IMR-90 (cell line): ENCODE data around the gene FOXQ1. TPM values are rescaled to one million over a fixed set of nuclear protein-coding genes. Genes with fewer than 3 reads are reported as not detected.

Experiments used
- ATAC-seq: fragments of 200-7000 bp; cut with Tn5 transposase; 2 replicates; pipeline ENCODE4 v1.9.1; 2020; ENCODE audit warnings: low read depth, mild to moderate bottlenecking, moderate library complexity
- BruUV-seq: library from RNA; stranded (reverse); fragments of 400-500 nt; replicated peaks from 2 replicates; lab custom pipeline; 2021; lab: Mats Ljungman, UMichigan
- CTCF ChIA-PET: fragments of 300-600 bp; formaldehyde crosslinking; extraction: SDS; loops from one replicate; lab custom pipeline; 2021; ENCODE audit warnings: antibody characterized with exemption; lab: Yijun Ruan, JAX
- POLR2A ChIA-PET: fragments of 300-600 bp; sonication (Branson Sonifier 250); formaldehyde crosslinking; loops from one replicate; lab custom pipeline; 2022; ENCODE audit warnings: antibody characterized with exemption; ENCODE audit not compliant: unreplicated experiment; lab: Charles Lee
- DNase-seq: peaks from one replicate; pipeline ENCODE4 v3.0.0; 2013
- H2AFZ ChIP-seq: replicated peaks from 2 replicates; pipeline ENCODE3; 2013; ENCODE audit warnings: low read length, mild to moderate bottlenecking; ENCODE audit not compliant: poor library complexity
- H2AK5ac ChIP-seq: 2 replicates; pipeline ENCODE4 v1.6.1; 2013; ENCODE audit warnings: low read depth, low read length, inconsistent platforms
- H2AK9ac ChIP-seq: replicated peaks from 2 replicates; pipeline ENCODE3; 2013; ENCODE audit warnings: mild to moderate bottlenecking, low read depth, low read length, moderate library complexity; ENCODE audit not compliant: poor library complexity
- H2BK120ac ChIP-seq: 2 replicates; pipeline ENCODE4 v1.6.1; 2013; ENCODE audit warnings: low read depth, low read length, inconsistent platforms
- H2BK15ac ChIP-seq: 3 replicates; pipeline ENCODE4 v1.6.1; 2013; ENCODE audit warnings: low read depth, low read length, inconsistent platforms
- H2BK20ac ChIP-seq: 2 replicates; pipeline ENCODE4 v1.6.1; 2013; ENCODE audit warnings: low read depth, mild to moderate bottlenecking, inconsistent platforms, low read length, moderate library complexity
- H2BK5ac ChIP-seq: 2 replicates; pipeline ENCODE4 v1.6.1; 2013; ENCODE audit warnings: mild to moderate bottlenecking, low read depth, low read length, inconsistent platforms; ENCODE audit not compliant: poor library complexity, severe bottlenecking
- H3K14ac ChIP-seq: replicated peaks from 2 replicates; pipeline ENCODE4 v1.6.1; 2013; ENCODE audit warnings: low read depth, low read length, inconsistent platforms
- H3K18ac ChIP-seq: 2 replicates; pipeline ENCODE4 v1.6.1; 2013; ENCODE audit warnings: low read depth, low read length, control low read depth
- H3K23ac ChIP-seq: 2 replicates; pipeline ENCODE4 v1.6.1; 2013; ENCODE audit warnings: low read depth, low read length, inconsistent platforms
- H3K27ac ChIP-seq: 2 replicates; pipeline ENCODE4 v1.5.1; 2013; ENCODE audit warnings: mild to moderate bottlenecking, control low read depth, low read length; ENCODE audit not compliant: insufficient read depth
- H3K27me3 ChIP-seq: 2 replicates; pipeline ENCODE4 v1.6.1; 2013; ENCODE audit warnings: low read length; ENCODE audit not compliant: control insufficient read depth, insufficient read depth
- H3K36me3 ChIP-seq: 2 replicates; pipeline ENCODE4 v1.6.1; 2013; ENCODE audit warnings: low read length, mixed read lengths; ENCODE audit not compliant: control insufficient read depth, insufficient read depth
- H3K4ac ChIP-seq: 2 replicates; pipeline ENCODE4 v1.6.1; 2013; ENCODE audit warnings: low read depth, low read length, inconsistent platforms
- H3K4me1 ChIP-seq: 2 replicates; pipeline ENCODE4 v1.6.1; 2013; ENCODE audit warnings: low read length, mixed read lengths; ENCODE audit not compliant: control insufficient read depth, insufficient read depth
- H3K4me2 ChIP-seq: 2 replicates; pipeline ENCODE4 v1.6.1; 2013; ENCODE audit warnings: low read depth, mild to moderate bottlenecking, control low read depth, low read length, moderate library complexity
- H3K4me3 ChIP-seq: 2 replicates; pipeline ENCODE4 v1.5.1; 2013; ENCODE audit warnings: low read depth, mild to moderate bottlenecking, control low read depth, low read length, moderate library complexity; ENCODE audit not compliant: insufficient read depth
- H3K56ac ChIP-seq: 2 replicates; pipeline ENCODE4 v1.6.1; 2013; ENCODE audit warnings: low read length, inconsistent platforms; ENCODE audit not compliant: insufficient read depth; ENCODE audit errors: extremely low read depth
- H3K79me1 ChIP-seq, 2 experiments: 2 replicates each; pipeline ENCODE4 v1.6.1; 2013; ENCODE audit warnings: low read length in 2 of 2, inconsistent platforms in 1 of 2, low read depth in 1 of 2
- H3K9ac ChIP-seq: 2 replicates; pipeline ENCODE4 v1.6.1; 2013; ENCODE audit warnings: low read depth, low read length, control low read depth
- H3K9me1 ChIP-seq: 2 replicates; pipeline ENCODE4 v1.6.1; 2013; ENCODE audit warnings: low read length, inconsistent platforms; ENCODE audit not compliant: insufficient read depth
- H3K9me3 ChIP-seq: 2 replicates; pipeline ENCODE4 v1.6.1; 2013; ENCODE audit warnings: low read length; ENCODE audit not compliant: control insufficient read depth, insufficient read depth
- H4K20me1 ChIP-seq: 2 replicates; pipeline ENCODE4 v1.6.1; 2013; ENCODE audit warnings: low read length, inconsistent platforms; ENCODE audit not compliant: insufficient read depth
- H4K5ac ChIP-seq: 2 replicates; pipeline ENCODE4 v1.6.1; 2013; ENCODE audit warnings: mild to moderate bottlenecking, low read depth, low read length, control low read depth
- H4K8ac ChIP-seq, 2 experiments: 2 replicates each; pipeline ENCODE4 v1.6.1; 2013; ENCODE audit warnings: low read depth in 2 of 2, low read length in 2 of 2, control low read depth in 1 of 2, inconsistent platforms in 1 of 2
- H4K91ac ChIP-seq: 2 replicates; pipeline ENCODE4 v1.6.1; 2013; ENCODE audit warnings: low read depth, low read length, inconsistent platforms; ENCODE audit not compliant: insufficient read depth
- ELK1 ChIP-seq: fragments of 150-350 bp; IDR thresholded peaks from 2 replicates; pipeline ENCODE4 v1.6.1; 2016; ENCODE audit warnings: low read depth, mild to moderate bottlenecking, low read length, moderate library complexity, borderline replicate concordance
- MAFK ChIP-seq: IDR thresholded peaks from 2 replicates; pipeline ENCODE4 v1.6.1; 2012; ENCODE audit warnings: low read depth, low read length, improper control_type of control experiment
- MAZ ChIP-seq: IDR thresholded peaks from 2 replicates; pipeline ENCODE4 v1.6.1; 2012; ENCODE audit warnings: low read depth, mild to moderate bottlenecking, low read length, improper control_type of control experiment, moderate library complexity, borderline replicate concordance
- NFE2L2 ChIP-seq: fragments of 150-350 bp; IDR thresholded peaks from 2 replicates; pipeline ENCODE4 v1.6.1; 2016; ENCODE audit warnings: low read depth, mild to moderate bottlenecking, low read length
- POLR2A ChIP-seq: IDR thresholded peaks from 2 replicates; pipeline ENCODE4 v1.6.1; 2012; ENCODE audit warnings: mild to moderate bottlenecking, low read depth, low read length
- SMC3 ChIP-seq: fragments of 150-350 bp; IDR thresholded peaks from 2 replicates; pipeline ENCODE4 v1.6.1; 2016; ENCODE audit warnings: low read depth, mild to moderate bottlenecking, antibody characterized with exemption, low read length, moderate library complexity
- USF2 ChIP-seq: fragments of 150-350 bp; IDR thresholded peaks from 2 replicates; pipeline ENCODE4 v1.6.1; 2017; ENCODE audit warnings: mild to moderate bottlenecking, antibody characterized with exemption, low read length, low read depth
- WGBS, 2 experiments: methylation state at CpG; one replicate each; pipeline versions ENCODE4 v1.1.5 to v1.1.7; 2013; ENCODE audit warnings: missing lambda C conversion rate in 2 of 2; ENCODE audit not compliant: insufficient read length in 1 of 2; ENCODE audit errors: extremely low coverage in 2 of 2; 5-methylcytosine and 5-hydroxymethylcytosine counted together
- dilution Hi-C: fragments of 300-500 bp; cut with HindIII; formaldehyde crosslinking; loops from one replicate; pipeline ENCODE4 v1.14.3; 2018; ENCODE audit warnings: low sequenced_read_pairs; ENCODE audit not compliant: unreplicated experiment
- in situ Hi-C: fragments of 300-500 bp; cut with MboI; formaldehyde crosslinking; loops from 3 replicates; pipeline ENCODE4 v1.14.3; 2019; ENCODE audit warnings: low sequenced_read_pairs, inconsistent platforms, mixed read lengths
- intact Hi-C: fragments of 100-400 bp; cut with micrococcal nuclease; formaldehyde crosslinking; loops from 2 replicates; pipeline ENCODE4 v1.10.0; 2022
- polyA plus RNA-seq, 3 experiments: library from polyadenylated mRNA; depleted of rRNA; stranded (reverse); fragments of >200 nt; gene quantifications; 2 replicates each; pipeline ENCODE4 v1.2.3, GENCODE V29; 2012; ENCODE audit warnings: low replicate concordance in 1 of 3
- total RNA-seq: library from RNA; depleted of rRNA; stranded (reverse); fragments of >200 nt; gene quantifications from 2 replicates; pipeline ENCODE4 v1.2.3, GENCODE V29; 2012

FOXQ1 gene
- total and polyA plus RNA-seq, 2 of the 4 experiments (the other 2 are of a cell fraction): not detected

- no peak overlapping the region for H2AK5ac ChIP-seq
- H2BK20ac ChIP-seq: no peak overlapping the region
- no peak overlapping the region for H3K18ac ChIP-seq
- H3K4me2 ChIP-seq: no peak overlapping the region
- no TSS peak for BruUV-seq
- no peak overlapping the region for H3K9ac ChIP-seq
- H2BK5ac ChIP-seq: no peak overlapping the region
- H2AFZ ChIP-seq: no peak overlapping the region
- dilution Hi-C loops (no loop called here), in situ Hi-C loops (no loop called here), intact Hi-C loops (no loop called here)
- no peak overlapping the region for H3K4me3 ChIP-seq
- H3K9me3 ChIP-seq: no peaks in the 10 kb centered on the region
- H3K9me1 ChIP-seq: no peaks in the 10 kb centered on the region
- no peak overlapping the region for H3K27ac ChIP-seq
- WGBS, 2 experiments: 89% methylated on average over 4 of the region's 12 CpGs; no CpG with 5 or more reads in 1 of the 2 experiments
- no peak overlapping the region for H2BK120ac ChIP-seq
- no peaks in the 10 kb centered on the region for H3K4me1 ChIP-seq
- H4K20me1 ChIP-seq: no peaks in the 10 kb centered on the region
- no peak overlapping the region for H3K23ac ChIP-seq
- H3K79me1 ChIP-seq: no peaks in the 10 kb centered on the region
- no peak overlapping the region for H3K56ac ChIP-seq
- H4K5ac ChIP-seq: no peak overlapping the region
- H4K91ac ChIP-seq: no peak overlapping the region
- POLR2A ChIA-PET: no interaction called here
- H3K36me3 ChIP-seq: no peaks in the 10 kb centered on the region
- no peak overlapping the region for H2BK15ac ChIP-seq
- no peak overlapping the region for H2AK9ac ChIP-seq
- H3K14ac ChIP-seq: no peak overlapping the region
- no peak overlapping the region for H4K8ac ChIP-seq
- TF ChIP-seq MAZ: no peak
- no peak for TF ChIP-seq POLR2A
- no peak for TF ChIP-seq ELK1
- TF ChIP-seq USF2: no peak
- no peak for TF ChIP-seq NFE2L2
- TF ChIP-seq MAFK: no peak
- no peak for TF ChIP-seq SMC3
- DNase-seq (no peak), ATAC-seq (no peak)
- peaks cover 3% of the 10 kb centered on the region for H3K27me3 ChIP-seq
- CTCF ChIA-PET: no interaction called here
- H3K4ac ChIP-seq: no peak overlapping the region; the same call in 1 of the 2 replicates
These were observed 48.7 kb upstream of the FOXQ1 start for GRCh38 chr6:1263039-1263849.
